COLO829 (cell line): ENCODE measurements around the gene VWA1.
"Not testable (repeated sequence)": the region's sequence is repeated elsewhere in the genome, so short reads cannot be mapped to it uniquely, and the experiment has no call there.

Experiments
- DNase-seq: peaks from one replicate; pipeline ENCODE4 v3.0.0; 2012; ENCODE audit warnings: low spot score

The VWA1 gene

GRCh38 chr1:1402901-1403392 lies 32.5 kb upstream of the VWA1 start:
- DNase-seq: not testable (repeated sequence)

- no peak for DNase-seq
Observed at GRCh38 chr1:1403653-1404052, 31.8 kb upstream of the VWA1 start.

- DNase-seq: no peak
Observed at GRCh38 chr1:1406101-1406820, 29.2 kb upstream of the VWA1 start.

GRCh38 chr1:1406821-1407635 lies 28.5 kb upstream of the VWA1 start, which contains the start of gene MRPL20:
MRPL20 (minus strand) TSS chr1:1407293; CDS start chr1:1407217, 76 bp downstream.
- peak; percentile 86 for DNase-seq

GRCh38 chr1:1407636-1408318 lies 27.7 kb upstream of the VWA1 start:
- peak; percentile 28 for DNase-seq

- not testable (repeated sequence) for DNase-seq
Observed at GRCh38 chr1:1410238-1410637, 25.3 kb upstream of the VWA1 start.

- no peak for DNase-seq
Observed at GRCh38 chr1:1411626-1412025, 23.9 kb upstream of the VWA1 start.

GRCh38 chr1:1412311-1412902 lies 23.1 kb upstream of the VWA1 start:
- DNase-seq: not testable (repeated sequence)

- DNase-seq: no peak
Observed at GRCh38 chr1:1415751-1416150, 19.7 kb upstream of the VWA1 start.

GRCh38 chr1:1417396-1417795 lies 18.1 kb upstream of the VWA1 start:
- DNase-seq: not testable (repeated sequence)

GRCh38 chr1:1417825-1418463 lies 17.5 kb upstream of the VWA1 start:
- DNase-seq: not testable (repeated sequence)

GRCh38 chr1:1418464-1419362 lies 16.8 kb upstream of the VWA1 start:
- no peak for DNase-seq

GRCh38 chr1:1419363-1419812 lies 16.1 kb upstream of the VWA1 start:
- no peak for DNase-seq

GRCh38 chr1:1419813-1420653 lies 15.5 kb upstream of the VWA1 start:
- no peak for DNase-seq

- no peak for DNase-seq
Observed at GRCh38 chr1:1420654-1421141, 14.8 kb upstream of the VWA1 start.

GRCh38 chr1:1421147-1421906 lies 14.2 kb upstream of the VWA1 start, which contains the start of gene ANKRD65:
ANKRD65 (minus strand) TSS chr1:1421276; CDS start chr1:1421005, 271 bp downstream.
- DNase-seq: no peak

GRCh38 chr1:1421907-1422464 lies 13.5 kb upstream of the VWA1 start:
- no peak for DNase-seq
